Ascending aorta (tissue), 2 donors: ENCODE data around the gene CMTM8. TPM values are rescaled to one million over a fixed set of nuclear protein-coding genes. Genes with fewer than 3 reads are reported as not detected.

ENCODE experiments used
- DNase-seq, 2 donors: peaks; one replicate each; pipeline ENCODE4 v3.0.0-alpha.2; 2019; ENCODE audit warnings: low spot score in 2 of 2
- H3K27ac ChIP-seq, 2 donors: fragments of 200-600 bp; sonication (generic); one replicate each; pipeline ENCODE4 v1.5.1; 2016 to 2017; ENCODE audit warnings: mild to moderate bottlenecking in 1 of 2
- H3K27me3 ChIP-seq: fragments of 200-600 bp; sonication (generic); one replicate; pipeline ENCODE4 v1.5.1; 2017
- H3K36me3 ChIP-seq, 2 donors: fragments of 200-600 bp; sonication (generic); one replicate each; pipeline ENCODE4 v1.5.1; 2016
- H3K4me1 ChIP-seq, 2 donors: fragments of 200-600 bp; sonication (generic); one replicate each; pipeline ENCODE4 v1.5.1; 2016 to 2017; ENCODE audit warnings: mild to moderate bottlenecking in 1 of 2
- H3K4me3 ChIP-seq, 2 donors: fragments of 200-600 bp; sonication (generic); one replicate each; pipeline ENCODE4 v1.5.1; 2016 to 2017; ENCODE audit warnings: mild to moderate bottlenecking in 1 of 2
- H3K9me3 ChIP-seq, 2 donors: fragments of 200-600 bp; sonication (generic); one replicate each; pipeline ENCODE4 v1.5.1; 2016
- intact Hi-C: fragments of 100-400 bp; cut with DNase I; formaldehyde crosslinking; loops from one replicate; pipeline ENCODE4 v1.15.1; 2023
- total RNA-seq: library from RNA; depleted of rRNA; stranded (reverse); fragments of >200 nt; gene quantifications from one replicate; pipeline ENCODE4 v1.1.0, GENCODE V29; 2016
- TF ChIP-seq, protein P1 (sequence below), 3 experiments: fragments of 200-600 bp in 2 of 3; fragments of 450-650 bp in 1 of 3; sonication (generic) in 2 of 3; IDR thresholded peaks; one replicate each; pipeline ENCODE4 v1.5.1; 2016 to 2019; ENCODE audit warnings: antibody characterized with exemption in 3 of 3, mild to moderate bottlenecking in 1 of 3, moderate library complexity in 1 of 3

CMTM8 gene
- total RNA-seq, 1 donor from 2014 or later = 6.6 TPM

DNA sequence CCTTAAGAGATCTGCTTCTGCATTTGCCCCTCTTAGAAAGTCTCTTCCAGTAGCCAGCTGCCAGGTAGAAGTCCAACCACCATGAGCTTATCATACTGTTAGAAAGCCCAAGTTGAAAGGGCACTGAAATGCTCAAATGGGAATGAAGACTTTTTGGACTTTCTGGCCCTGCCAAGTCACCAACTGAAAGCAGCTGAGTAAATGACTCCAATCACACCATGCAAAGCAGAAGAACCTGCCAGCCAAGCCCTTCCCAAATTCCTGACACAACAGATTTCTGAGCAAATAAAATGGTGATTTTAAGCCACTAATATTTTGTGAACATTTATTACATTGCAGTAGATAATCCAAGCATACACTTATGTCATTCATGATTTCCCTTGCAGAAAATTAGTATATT, 2.1 kb upstream of the CMTM8 start:
- no peak for DNase-seq
- H3K27me3 ChIP-seq = no peaks in the 10 kb centered on the region
- no peak overlapping the region for H3K27ac ChIP-seq
- H3K4me1 ChIP-seq = peaks cover 0 to 4% of the 10 kb centered on the region in 2 donors
- intact Hi-C loops = no loop called here
- H3K4me3 ChIP-seq = no peak overlapping the region
- peaks cover 0 to 8% of the 10 kb centered on the region in 2 donors for H3K9me3 ChIP-seq
- TF ChIP-seq, protein P1, sequence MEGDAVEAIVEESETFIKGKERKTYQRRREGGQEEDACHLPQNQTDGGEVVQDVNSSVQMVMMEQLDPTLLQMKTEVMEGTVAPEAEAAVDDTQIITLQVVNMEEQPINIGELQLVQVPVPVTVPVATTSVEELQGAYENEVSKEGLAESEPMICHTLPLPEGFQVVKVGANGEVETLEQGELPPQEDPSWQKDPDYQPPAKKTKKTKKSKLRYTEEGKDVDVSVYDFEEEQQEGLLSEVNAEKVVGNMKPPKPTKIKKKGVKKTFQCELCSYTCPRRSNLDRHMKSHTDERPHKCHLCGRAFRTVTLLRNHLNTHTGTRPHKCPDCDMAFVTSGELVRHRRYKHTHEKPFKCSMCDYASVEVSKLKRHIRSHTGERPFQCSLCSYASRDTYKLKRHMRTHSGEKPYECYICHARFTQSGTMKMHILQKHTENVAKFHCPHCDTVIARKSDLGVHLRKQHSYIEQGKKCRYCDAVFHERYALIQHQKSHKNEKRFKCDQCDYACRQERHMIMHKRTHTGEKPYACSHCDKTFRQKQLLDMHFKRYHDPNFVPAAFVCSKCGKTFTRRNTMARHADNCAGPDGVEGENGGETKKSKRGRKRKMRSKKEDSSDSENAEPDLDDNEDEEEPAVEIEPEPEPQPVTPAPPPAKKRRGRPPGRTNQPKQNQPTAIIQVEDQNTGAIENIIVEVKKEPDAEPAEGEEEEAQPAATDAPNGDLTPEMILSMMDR (IDR thresholded peaks at IDR 0.05) = no peak
- H3K36me3 ChIP-seq = no peaks in the 10 kb centered on the region

DNA sequence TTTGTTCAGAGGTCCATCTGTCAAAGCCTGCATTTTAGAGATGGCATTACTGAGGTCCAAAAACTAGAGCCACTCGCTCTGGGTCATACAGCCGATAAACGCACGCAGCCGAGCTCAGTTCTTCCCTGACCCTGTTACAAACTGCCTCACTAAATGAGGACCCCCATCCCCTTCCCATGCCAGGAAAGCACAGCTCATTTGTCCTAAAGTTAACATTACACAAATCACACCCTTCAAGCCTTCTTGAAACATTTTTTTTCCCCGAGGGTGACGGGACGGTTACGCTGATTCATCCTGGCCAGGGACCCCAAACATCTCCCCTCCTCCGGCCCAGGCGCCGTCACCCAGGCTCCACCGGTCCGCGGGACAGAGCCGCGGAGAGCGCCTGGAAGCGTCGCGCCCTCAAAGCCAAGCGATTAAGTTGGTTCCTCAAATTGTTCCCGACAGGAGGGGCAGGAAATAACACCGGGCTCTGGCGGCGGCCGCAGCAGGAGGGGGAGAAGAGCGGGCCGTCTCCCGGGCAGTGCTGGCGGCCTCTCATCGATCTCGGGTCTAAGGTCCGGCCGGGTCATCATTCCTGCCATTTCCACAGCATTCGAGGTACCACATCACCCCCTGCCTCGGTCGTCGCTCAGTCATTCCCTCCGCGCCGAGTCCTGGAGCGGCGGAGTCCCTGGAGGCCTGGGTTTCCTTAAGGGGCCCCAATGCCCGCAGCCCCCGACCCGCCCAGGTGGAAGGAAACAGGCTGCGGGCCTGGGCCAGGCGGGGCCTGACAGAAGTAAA, 619 bp upstream of the CMTM8 start:
- Histone ChIP-seq H3K27ac (no peak overlapping the region), H3K4me3 (peak overlapping the region; percentile 77 to 78), H3K36me3 (no peaks in the 10 kb centered on the region), H3K9me3 (peaks cover 0 to 8% of the 10 kb centered on the region in 2 donors), H3K4me1 (peaks cover 0 to 4% of the 10 kb centered on the region in 2 donors), H3K27me3 (no peaks in the 10 kb centered on the region)
- intact Hi-C loops = no loop called here
- TF ChIP-seq, protein P1 (IDR thresholded peaks at IDR 0.05) = no peak
- peak in 1 of 2 donors; percentile 63 for DNase-seq

DNA sequence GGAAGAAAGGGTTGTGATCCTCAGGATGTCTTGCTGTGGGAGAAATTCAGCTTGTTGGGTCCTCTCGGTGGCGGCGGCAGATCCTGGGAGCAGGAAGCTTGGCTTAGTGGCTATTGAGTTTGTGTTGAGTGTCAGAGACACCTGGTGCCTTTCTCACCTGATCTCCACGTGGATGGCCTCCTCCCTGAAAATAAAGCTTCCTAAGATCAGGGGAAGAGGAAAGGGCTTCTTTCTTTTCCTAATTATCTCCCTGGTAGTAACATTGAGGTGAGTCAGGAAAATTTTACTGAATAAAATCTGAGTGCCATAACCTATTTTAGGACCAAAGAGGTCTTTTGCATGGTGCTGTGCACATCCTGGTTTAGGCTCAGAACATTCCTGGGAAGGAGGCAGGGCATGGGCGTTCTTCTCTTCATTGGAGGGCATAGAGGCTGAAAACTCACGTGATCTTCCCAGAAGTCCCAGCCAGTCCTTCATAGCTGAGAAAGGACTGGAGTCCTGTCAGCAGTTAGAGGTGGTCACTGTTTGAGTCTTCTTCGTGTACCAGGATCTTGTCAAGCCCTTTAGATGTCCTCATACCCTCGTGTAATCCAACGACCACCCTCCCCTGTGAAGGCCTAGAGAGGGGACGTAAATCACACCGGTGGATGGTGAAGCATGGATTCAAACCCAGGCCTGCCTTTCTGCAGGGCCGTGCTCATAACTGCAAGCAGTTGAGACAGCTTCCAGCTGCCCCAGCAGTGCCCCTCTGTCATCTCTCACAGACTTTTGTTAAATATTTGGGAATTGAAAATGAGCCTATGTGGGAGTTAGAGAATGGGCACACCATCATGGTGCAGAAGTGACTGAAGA, 1.1 kb downstream of the CMTM8 start:
- Histone ChIP-seq H3K4me3 (peak overlapping the region; percentile 77 to 78), H3K36me3 (no peaks in the 10 kb centered on the region), H3K27me3 (no peaks in the 10 kb centered on the region), H3K4me1 (peaks cover 0 to 4% of the 10 kb centered on the region in 2 donors), H3K9me3 (peaks cover 0 to 8% of the 10 kb centered on the region in 2 donors), H3K27ac (no peak overlapping the region)
- intact Hi-C loops = no loop called here
- no peak for DNase-seq
- TF ChIP-seq, protein P1 (IDR thresholded peaks at IDR 0.05) = no peak

DNA sequence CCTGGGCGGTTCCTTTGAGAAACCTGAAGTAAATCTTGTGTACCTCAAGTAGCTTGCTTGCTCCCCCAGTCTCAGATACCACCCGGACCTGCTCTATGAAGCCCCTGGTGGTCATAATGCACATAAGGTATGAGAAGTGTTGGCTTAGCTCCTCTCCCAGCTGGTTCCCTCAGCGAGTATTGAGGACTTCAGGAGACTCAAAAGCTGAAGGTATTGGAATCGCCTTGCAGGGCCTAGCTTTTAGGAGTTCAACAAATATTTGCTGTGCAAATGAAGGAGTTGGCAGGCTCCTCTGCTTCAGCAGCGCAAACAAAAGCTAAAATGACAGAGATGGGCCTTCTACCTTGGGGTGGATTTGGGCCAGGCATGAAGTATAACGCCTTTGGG, 1.7 kb downstream of the CMTM8 start:
- H3K9me3 ChIP-seq = peaks cover 0 to 8% of the 10 kb centered on the region in 2 donors
- peaks cover 0 to 4% of the 10 kb centered on the region in 2 donors for H3K4me1 ChIP-seq
- no peaks in the 10 kb centered on the region for H3K27me3 ChIP-seq
- TF ChIP-seq, protein P1 (IDR thresholded peaks at IDR 0.05) = no peak
- intact Hi-C loops = no loop called here
- no peak overlapping the region for H3K4me3 ChIP-seq
- no peaks in the 10 kb centered on the region for H3K36me3 ChIP-seq
- no peak overlapping the region for H3K27ac ChIP-seq
- no peak for DNase-seq

DNA sequence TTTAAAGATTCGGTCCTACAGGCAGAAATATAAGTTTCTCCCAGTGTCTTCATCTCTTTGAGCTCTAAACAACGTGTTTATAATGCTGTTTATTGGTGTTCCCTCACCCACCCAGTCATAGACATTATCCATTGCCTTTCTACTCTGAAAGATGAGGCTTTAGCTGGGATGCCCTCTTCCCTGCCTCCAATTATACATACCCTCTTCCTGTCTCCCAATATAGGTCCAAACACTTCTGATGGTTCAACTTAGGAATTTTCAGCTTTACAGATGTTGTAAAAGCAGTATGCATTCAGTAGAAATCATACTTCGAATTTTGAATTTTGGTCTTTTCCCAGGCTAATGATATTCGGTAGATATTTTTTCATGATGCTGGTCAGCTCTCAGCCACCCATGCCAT, 2.6 kb downstream of the CMTM8 start:
- intact Hi-C loops = no loop called here
- TF ChIP-seq, protein P1 (IDR thresholded peaks at IDR 0.05) = no peak
- Histone ChIP-seq H3K27me3 (no peaks in the 10 kb centered on the region), H3K9me3 (peaks cover 0 to 8% of the 10 kb centered on the region in 2 donors), H3K27ac (no peak overlapping the region), H3K36me3 (no peaks in the 10 kb centered on the region), H3K4me1 (peaks cover 0 to 4% of the 10 kb centered on the region in 2 donors), H3K4me3 (no peak overlapping the region)
- no peak for DNase-seq
